ENCODE data around the gene SNTB2. TPM values are rescaled to one million over a fixed set of nuclear protein-coding genes. Genes with fewer than 3 reads are reported as not detected.
"Not testable (repeated sequence)": the region's sequence is repeated elsewhere in the genome, so short reads cannot be mapped to it uniquely, and the experiment has no call there.

SNTB2 gene
- 15.1 and 22.4 TPM in 2 replicates for total RNA-seq (2014; rRNA removed; shearing (Covaris generic))

GRCh38 chr16:69186642-69187445, at the start of gene SNTB2:
Gene SNTB2, plus strand, starts transcription at chr16:69187164. Its CDS starts 3 bp downstream, at chr16:69187167.
- peak; percentile 70 for DNase-seq (ENCODE audit: low spot score)

GRCh38 chr16:69138608-69139007, 48.4 kb upstream of the SNTB2 start:
- no peak for DNase-seq (ENCODE audit: low spot score)

- not testable (repeated sequence) for DNase-seq (ENCODE audit: low spot score)
Observed at GRCh38 chr16:69139464-69139863, 47.5 kb upstream of the SNTB2 start.

- DNase-seq (ENCODE audit: low spot score) = no peak
Observed at GRCh38 chr16:69141014-69141413, 46.0 kb upstream of the SNTB2 start.

GRCh38 chr16:69141936-69142335, 45.0 kb upstream of the SNTB2 start:
- no peak for DNase-seq (ENCODE audit: low spot score)

- DNase-seq (ENCODE audit: low spot score) = no peak
Observed at GRCh38 chr16:69143116-69143515, 43.8 kb upstream of the SNTB2 start.

- no peak for DNase-seq (ENCODE audit: low spot score)
Observed at GRCh38 chr16:69145658-69146057, 41.3 kb upstream of the SNTB2 start.

- DNase-seq (ENCODE audit: low spot score) = not testable (repeated sequence)
Observed at GRCh38 chr16:69149621-69150020, 37.3 kb upstream of the SNTB2 start.

GRCh38 chr16:69150146-69150865, 36.7 kb upstream of the SNTB2 start:
- peak; percentile 60 for DNase-seq (ENCODE audit: low spot score)

- no peak for DNase-seq (ENCODE audit: low spot score)
Observed at GRCh38 chr16:69157196-69157595, 29.8 kb upstream of the SNTB2 start.

GRCh38 chr16:69160192-69160591, 26.8 kb upstream of the SNTB2 start:
- DNase-seq (ENCODE audit: low spot score) = no peak

GRCh38 chr16:69165584-69165983, 21.4 kb upstream of the SNTB2 start:
- DNase-seq (ENCODE audit: low spot score) = no peak

GRCh38 chr16:69166221-69166833, 20.6 kb upstream of the SNTB2 start:
- no peak for DNase-seq (ENCODE audit: low spot score)

- no peak for DNase-seq (ENCODE audit: low spot score)
Observed at GRCh38 chr16:69166946-69167930, 19.7 kb upstream of the SNTB2 start.

- no peak for DNase-seq (ENCODE audit: low spot score)
Observed at GRCh38 chr16:69169051-69169450, 17.9 kb upstream of the SNTB2 start.

- DNase-seq (ENCODE audit: low spot score) = no peak
Observed at GRCh38 chr16:69169607-69170352, 17.2 kb upstream of the SNTB2 start.

GRCh38 chr16:69171325-69172084, 15.5 kb upstream of the SNTB2 start:
- DNase-seq (ENCODE audit: low spot score) = no peak

- no peak for DNase-seq (ENCODE audit: low spot score)
Observed at GRCh38 chr16:69176033-69176800, 10.7 kb upstream of the SNTB2 start.

Measured in H4 (cell line).